Superior temporal gyrus (tissue), 1 donor: ENCODE measurements around the gene AHCYL2.
"Not testable (repeated sequence)": the region's sequence is repeated elsewhere in the genome, so short reads cannot be mapped to it uniquely, and the experiment has no call there.

Source experiments
- DNase-seq: peaks from one replicate; pipeline ENCODE4 v3.0.0-alpha.2; 2016; ENCODE audit errors: extremely low spot score

AHCYL2 gene

DNA sequence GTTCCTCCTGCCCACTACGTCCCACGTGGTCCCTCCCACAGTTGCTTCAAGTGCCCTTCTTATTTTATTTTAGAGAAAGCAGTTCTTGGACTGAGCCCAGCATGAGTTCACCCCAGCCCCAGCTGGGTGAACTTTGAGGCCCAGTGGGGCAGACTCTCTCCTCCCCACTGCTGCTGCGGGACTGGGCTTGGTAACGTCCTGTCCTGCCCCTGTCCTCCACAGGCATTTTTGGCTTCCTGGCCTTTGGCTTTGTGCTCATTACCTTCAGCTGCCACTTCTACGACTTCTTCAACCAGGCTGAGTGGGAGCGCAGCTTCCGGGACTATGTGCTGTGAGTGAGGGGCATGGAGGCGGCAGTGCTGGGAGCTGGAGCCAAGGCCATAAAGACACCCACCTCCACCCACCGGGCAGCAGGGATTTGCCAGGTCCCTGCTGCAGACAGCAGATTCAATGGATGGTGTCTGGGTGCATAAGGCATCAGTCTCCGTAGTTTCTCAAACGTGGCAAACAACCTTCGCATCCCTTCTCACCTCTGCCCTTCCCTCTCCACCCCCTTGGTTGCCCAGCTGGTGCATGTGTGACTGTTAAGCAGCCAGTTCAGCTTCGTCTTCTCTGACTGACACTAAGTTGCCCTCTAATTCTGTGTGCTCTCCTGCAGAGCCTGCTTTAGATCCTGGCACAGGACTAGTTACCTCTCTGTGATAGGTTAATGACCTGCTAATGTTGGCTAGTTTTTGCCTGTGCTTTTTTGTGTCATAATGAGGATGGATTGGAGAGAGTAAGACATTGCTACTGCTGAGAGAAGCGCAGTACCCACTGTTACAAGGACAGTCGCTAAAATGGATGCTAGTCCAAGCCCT, 15.5 kb upstream of the AHCYL2 start:
- no peak for DNase-seq

DNA sequence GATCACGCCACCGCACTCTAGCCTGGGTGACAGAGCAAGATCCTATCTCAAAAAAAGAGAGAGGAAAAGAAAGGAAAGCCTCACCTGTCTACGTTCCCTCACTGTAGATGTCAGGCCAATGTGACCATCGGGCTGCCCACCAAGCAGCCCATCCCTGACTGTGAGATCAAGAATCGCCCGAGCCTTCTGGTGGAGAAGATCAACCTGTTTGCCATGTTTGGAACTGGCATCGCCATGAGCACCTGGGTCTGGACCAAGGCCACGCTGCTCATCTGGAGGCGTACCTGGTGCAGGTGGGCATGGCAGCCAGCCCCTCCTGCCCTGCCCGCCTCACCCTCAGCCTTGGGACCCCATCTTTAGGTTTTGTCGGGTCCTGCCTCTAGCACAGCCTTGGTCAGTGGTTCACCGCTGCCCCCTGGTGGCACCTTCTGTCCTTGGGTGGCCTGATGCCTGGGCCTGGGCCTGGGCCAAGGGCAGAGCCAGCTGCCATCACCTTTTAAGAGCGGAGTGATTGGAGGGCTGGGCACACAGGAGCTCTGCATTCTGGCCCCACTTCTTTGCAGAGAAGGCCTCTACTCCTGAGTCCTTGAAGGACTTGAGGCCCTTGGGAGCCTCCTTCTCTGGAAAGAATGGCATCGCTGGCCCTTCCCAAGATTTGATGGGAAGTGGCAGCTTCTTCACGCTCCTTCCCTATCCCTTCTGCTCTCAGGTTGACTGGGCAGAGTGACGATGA, 14.4 kb upstream of the AHCYL2 start:
- peak; percentile 75 for DNase-seq

DNA sequence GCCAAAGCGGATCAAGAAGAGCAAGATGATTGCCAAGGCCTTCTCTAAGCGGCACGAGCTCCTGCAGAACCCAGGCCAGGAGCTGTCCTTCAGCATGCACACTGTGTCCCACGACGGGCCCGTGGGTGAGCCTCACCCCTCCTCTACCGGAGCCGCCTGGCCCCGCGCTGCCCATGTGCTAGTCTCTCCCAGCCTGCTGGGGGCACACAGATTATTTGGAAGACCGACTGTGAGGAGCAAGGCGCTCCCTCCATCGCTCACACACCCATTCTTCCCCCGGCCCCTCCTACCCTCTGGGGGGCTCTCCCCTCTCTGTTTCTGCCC, 13.9 kb upstream of the AHCYL2 start:
- DNase-seq, result no peak

DNA sequence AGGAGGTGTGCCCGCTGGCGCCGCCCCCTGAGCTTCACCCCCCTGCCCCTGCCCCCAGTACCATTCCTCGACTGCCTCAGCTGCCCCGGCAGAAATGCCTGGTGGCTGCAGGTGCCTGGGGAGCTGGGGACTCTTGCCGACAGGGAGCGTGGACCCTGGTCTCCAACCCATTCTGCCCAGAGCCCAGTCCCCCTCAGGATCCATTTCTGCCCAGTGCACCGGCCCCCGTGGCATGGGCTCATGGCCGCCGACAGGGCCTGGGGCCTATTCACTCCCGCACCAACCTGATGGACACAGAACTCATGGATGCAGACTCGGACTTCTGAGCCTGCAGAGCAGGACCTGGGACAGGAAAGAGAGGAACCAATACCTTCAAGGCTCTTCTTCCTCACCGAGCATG, 12.7 kb upstream of the AHCYL2 start:
- DNase-seq, result no peak

DNA sequence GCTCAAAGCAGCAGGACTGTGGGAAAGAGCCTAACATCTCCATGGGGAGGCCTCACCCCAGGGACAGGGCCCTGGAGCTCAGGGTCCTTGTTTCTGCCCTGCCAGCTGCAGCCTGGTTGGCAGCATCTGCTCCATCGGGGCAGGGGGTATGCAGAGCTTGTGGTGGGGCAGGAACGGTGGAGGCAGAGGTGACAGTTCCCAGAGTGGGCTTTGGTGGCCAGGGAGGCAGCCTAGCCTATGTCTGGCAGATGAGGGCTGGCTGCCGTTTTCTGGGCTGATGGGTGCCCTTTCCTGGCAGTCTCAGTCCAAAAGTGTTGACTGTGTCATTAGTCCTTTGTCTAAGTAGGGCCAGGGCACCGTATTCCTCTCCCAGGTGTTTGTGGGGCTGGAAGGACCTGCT, 12.2 kb upstream of the AHCYL2 start:
- DNase-seq, result no peak

DNA sequence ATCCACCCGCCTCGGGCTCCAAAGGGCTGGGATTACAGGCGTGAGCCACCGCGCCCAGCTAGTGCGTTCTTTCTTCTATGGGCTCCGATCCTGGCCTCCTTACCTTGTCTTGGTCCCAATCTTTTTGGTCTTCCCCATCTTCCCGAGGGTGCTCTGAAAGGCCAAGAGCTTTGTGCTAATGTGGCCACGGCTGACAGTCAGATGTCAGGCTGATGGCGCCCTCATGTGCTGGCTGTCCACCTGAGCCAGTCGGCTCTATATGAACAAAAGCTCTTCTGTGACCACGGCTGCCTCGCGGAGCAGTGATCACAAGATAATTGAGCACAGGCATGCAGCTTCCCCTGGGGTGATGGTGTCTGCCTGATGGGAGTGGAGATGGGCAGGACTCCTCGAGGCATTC, 11.0 kb upstream of the AHCYL2 start:
- no peak for DNase-seq

DNA sequence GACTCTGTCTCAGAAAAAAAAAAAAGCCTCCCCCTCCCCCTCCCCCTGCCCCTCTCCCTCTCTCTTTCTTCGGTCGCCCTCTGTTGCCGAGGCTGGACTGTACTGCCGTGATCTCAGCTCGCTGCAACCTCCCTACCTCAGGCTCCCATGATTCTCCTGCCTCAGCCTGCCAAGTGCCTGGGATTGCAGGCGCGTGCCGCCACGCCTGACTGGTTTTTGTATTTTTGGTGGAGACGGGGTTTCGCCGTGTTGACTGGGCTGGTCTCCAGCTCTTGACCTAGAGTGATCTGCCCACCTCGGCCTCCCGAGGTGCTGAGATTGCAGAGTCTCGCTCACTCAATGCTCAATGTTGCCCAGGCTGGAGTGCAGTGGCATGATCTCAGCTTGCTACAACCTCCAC, 9.1 kb upstream of the AHCYL2 start:
- DNase-seq, result not testable (repeated sequence)

DNA sequence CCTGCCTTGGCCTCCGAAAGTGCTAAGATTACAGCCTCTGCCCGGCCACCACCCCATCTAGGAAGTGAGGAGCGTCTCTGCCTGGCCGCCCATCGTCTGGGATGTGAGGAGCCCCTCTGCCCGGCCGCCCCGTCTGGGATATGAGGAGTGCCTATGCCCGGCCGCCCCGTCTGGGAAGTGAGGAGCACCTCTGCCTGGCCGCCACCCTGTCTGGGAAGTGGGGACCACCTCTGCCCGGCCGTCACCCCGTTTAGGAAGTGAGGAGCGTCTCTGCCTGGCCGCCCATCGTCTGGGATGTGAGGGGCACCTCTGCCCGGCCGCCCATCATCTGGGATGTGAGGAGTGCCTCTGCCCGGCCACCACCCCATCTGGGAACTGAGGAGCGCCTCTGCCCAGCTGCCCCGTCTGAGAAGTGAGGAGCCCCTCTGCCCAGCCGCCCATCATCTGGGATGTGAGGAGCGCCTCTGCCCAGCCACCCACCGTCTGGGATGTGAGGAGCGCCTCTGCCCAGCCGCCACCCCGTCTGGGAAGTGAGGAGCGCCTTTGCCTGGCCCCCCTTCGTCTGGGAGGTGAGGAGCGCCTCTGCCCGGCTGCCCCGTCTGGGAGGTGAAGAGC, 8.6 kb upstream of the AHCYL2 start:
- not testable (repeated sequence) for DNase-seq

DNA sequence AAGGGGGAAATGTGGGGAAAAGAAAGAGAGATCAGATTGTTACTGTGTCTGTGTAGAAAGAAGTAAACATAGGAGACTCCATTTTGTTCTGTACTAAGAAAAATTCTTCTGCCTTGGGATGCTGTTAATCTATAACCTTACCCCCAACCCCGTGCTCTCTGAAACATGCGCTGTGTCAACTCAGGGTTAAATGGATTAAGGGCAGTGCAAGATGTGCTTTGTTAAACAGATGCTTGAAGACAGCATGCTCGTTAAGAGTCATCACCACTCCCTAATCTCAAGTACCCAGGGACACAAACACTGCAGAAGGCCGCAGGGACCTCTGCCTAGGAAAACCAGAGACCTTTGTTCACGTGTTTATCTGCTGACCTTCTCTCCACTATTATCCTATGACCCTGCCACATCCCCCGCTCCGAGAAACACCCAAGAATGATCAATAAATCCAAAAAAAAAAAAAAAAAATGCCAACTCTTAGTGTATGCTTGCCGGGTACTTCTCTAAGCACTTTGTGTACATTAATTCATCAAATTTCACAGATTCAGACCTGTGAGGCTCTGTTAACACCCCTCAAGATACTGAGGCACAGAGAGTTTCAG, 7.9 kb upstream of the AHCYL2 start:
- DNase-seq, result not testable (repeated sequence)

DNA sequence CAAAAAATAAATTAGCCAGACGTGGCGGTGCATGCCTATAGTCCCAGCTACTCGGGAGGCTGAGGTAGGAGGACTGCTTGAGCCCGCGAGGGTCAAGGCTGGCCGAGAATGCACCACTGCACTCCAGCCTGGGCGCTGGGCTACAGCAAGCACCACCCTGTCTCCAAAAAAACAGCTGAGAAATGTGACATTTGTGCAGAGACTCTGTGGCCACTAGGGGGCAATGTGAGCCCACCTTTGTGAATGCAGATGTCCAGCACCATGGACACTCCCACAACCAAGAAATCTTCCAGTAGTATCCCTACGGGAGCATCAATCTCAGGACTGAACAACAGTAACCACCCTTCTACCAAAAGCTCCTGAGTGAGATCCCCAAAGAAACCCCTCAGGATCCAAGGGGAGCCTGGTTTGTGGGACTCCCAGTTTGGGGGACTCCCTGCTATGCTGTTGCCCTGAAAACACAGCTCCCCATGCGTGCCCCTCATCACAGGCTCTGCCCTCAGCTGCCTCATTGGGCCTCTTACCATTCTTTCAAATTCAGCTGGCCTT, 6.2 kb upstream of the AHCYL2 start:
- peak; percentile 97 for DNase-seq

DNA sequence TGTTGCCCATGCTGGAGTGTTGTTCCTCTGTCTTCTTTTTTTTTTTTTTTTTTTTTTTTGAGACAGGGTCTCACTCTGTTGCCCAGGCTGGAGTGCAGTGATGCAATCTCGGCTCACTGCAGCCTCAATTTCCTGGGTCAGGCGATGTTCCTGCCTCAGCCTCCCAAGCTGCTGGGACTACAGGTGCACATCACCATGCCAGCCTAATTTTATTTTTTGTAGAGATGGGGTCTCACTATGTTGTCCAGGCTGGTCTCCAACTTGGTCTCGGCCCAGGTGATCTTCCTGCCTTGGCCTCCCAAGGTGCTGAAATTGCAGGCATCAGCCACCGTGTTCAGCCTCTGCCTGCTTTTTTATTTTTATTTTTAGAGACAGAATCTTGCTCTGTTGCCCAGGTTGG, 5.7 kb upstream of the AHCYL2 start:
- DNase-seq, result not testable (repeated sequence)

DNA sequence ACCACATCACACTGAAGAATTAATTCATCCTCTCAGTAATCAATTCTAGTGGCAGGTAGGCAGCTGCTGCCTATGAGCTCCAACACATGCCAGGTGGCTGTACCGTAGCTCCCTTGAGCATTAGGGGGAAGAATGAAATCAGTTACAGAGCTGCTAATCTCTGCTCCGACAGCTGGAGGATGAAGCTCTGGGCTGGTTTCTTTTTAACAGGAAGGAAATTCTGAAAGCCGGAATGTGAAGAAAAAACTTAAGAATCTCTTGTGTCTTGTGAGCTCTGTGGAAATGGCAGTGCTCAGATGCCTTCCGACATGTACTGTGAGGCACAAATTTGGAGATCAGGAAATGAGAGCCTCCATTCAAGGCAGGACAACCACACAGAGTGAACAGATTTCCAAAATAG, 2.8 kb upstream of the AHCYL2 start:
- DNase-seq, result no peak

DNA sequence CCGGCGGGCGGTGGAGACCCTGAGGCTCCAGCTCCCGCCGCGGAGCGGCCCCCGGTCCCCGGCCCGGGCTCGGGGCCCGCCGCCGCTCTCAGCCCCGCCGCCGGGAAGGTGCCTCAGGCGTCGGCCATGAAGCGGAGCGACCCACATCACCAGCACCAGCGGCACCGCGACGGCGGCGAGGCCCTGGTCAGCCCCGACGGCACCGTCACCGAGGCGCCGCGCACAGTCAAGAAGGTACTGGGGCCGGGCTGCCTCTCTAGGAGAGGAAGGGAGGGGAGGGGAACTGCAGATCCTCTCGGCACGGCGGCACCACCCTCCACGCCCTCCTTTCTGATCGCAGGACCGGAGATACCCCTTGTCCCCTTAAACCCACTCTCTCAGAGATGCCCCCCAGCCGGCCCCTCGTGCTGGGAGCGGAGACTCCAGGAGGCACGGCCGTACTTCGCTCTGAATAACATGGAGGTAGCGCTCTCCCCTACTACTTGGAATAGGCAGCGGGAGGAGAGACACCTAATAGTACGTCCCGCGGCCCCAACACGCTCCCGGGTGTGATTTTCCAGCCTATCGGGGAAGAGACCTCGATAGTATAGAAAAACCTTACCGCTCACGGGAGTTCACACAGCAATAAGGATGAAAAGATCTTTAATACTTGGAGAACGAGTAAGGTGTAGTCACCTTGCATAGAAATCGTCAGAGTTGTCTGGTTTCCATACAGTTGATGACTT, 538 bp downstream of the AHCYL2 start:
- no peak for DNase-seq

DNA sequence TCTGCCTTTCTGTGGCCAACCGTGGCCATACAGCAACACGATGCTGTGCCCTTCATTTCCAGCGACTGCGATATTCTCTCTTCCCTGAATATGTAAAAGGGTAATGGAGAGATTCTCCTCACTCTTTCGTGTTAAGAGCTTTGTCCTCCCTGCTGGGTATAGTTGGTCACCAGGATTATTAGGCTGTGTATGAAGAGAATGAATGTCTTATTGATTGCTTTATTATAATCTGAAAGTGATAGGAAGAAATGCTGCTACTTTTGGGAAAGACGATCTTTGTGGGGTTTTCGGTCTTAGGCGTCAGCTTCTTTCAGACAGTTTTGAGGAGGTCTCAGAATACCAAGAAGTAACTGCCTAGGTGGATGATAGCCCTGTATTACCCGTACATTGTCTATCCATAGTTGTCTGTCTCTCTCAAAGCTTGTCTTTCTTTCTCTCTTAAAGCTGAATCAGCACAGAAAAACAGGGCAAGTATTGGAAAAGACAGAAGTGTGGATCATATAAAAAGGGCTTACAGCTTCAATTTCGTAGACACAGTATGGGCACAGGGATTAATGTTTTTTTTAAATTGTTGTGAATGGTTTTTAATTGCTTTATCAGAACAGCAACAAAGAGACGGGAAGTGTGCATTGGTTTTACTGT, 1.2 kb downstream of the AHCYL2 start:
- DNase-seq, result peak; percentile 60

DNA sequence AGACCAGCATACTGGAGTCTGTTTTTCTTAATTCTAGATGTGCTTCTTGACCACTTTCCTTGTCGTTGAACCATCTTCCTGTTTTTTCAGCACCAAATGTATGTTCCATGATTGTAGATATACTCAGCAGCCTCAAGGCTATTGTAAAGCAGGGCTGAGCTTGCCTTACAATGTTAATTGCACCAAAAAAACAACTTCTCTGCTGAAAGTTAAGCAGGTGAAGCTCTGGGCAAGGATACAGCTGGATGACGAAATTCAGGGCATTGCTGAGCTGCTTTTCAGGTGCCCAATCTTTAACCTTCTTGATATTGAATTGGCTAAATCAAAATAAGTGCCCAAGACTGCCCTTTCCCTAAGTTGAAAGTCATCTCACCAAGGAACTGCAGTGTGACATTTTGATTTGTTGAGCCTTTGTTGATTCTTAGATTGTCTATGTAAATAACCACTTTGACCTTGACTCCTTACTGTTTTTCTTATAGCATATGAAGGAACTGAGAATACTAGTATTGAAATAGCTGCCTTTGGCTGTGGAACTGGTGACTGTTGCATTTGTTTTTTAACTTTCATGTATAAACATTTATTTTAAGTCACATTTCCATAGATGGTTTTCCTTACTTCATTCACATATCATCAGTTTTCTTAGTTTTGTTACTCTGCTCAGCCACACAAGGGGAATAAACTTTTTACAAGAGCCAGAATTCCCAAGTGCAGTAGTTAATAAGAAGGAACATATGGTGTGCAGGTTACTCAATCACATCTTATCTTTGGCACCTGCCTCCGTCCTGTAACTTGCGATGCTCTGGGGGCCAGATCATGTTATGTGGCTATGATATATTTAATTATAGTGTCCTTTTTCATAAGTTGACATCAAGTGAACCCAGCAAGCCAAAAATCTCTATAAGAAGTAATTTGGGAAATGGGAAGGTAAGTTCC, 3.1 kb downstream of the AHCYL2 start:
- peak; percentile 11 for DNase-seq

DNA sequence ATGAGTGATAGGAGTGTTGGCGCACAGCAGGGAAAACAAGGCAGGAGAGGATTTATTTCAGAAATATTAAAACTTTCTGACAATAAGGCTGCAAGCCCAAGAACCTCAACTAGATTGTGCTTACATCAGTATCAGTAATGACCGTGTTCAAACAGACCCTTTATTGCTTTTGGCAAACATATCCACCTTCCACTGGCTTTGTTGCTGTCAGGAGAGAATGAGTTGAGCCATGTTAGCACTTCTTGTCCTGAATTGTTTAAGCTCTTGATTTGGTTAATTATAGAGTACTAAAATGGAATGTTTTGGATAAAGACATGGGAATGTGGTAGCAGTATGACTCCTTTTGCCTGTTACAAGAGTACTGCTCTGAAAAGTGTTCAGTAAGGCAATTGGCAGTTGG, 3.8 kb downstream of the AHCYL2 start:
- DNase-seq, result peak; percentile 9

DNA sequence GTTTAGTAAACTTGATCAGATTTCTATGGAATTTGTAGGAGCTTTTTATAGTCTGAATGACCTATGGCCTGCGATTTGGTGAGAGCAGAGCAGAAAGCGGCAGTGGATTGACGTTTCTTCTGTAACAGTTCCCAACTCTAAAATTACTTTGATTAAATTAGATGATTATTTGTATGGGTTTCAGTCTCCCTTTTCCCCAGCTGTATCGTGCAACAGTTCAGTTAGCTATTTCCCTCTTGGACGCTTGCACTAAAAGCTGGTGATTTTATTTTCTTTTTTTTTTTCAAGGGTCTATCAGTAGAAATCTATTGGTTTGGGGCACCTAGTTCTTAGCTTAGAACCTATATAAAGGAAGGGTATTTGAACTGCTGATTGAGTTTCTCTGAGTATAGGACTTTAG, 6.8 kb downstream of the AHCYL2 start:
- no peak for DNase-seq

DNA sequence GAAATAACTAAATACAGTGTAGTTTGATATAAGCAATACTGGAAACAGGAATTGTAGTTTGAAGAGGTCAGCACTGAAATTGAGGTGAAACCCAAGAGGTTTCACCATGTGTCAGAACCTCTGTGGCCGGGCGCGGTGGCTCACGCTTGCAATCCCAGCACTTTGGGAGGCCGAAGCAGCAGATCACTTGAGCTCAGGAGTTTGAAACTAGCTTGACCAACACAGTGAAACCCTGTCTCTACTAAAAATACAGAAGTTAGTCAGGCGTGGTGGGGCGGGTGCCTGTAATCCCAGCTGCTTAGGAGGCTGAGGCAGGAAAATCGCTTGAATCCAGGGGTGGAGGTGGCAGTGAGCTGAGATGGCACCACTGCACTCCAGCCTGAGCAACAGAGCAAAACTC, 13.7 kb downstream of the AHCYL2 start:
- DNase-seq, result no peak

DNA sequence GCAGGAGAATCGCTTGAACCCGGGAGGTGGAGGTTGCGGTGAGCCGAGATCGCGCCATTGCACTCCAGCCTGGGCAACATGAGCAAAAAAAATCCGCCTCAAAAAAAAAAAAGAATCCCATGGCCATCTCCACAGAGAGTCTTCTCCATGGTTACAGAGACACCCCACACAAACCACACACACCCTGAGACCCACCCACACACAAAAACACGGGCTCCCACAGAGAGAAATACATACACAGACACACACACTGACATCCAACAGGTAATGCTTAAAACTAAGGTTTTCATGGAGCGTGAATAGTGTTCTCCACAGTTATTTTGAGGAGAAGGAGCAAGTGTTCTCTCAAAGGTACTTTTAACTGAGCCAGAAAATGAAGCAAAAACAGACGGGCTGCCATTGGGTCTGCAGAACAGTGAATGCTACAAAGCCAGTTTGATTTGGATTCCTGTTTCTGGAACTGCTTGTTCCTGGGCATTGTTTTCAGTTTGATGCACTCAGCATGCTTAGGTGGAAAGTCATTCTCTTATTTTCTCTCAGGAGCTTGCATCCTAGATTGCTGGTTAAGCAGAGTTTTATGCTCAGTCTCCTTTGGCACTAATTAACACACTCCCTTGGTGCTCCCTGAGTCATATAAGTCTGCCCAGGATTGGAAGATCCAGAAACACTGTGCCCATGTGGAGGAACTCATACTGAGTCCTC, 15.4 kb downstream of the AHCYL2 start:
- DNase-seq, result peak; percentile 49
